SU-DHL-6 (cell line): ENCODE data around the gene RSU1.

ENCODE experiments used
- EZH2phosphoT487 ChIP-seq: fragments of 200-600 bp; sonication (generic), shearing (Covaris generic); conservative IDR thresholded peaks from 2 replicates; pipeline ENCODE4 v1.6.1; 2018; ENCODE audit warnings: mild to moderate bottlenecking, antibody characterized with exemption, low read length, moderate library complexity, mixed read lengths
- TF ChIP-seq, protein P1 (sequence below): fragments of 200-600 bp; sonication (generic); IDR thresholded peaks from one replicate; pipeline ENCODE4 v1.5.1; 2017; ENCODE audit warnings: antibody characterized with exemption, mild to moderate bottlenecking, low read length, moderate library complexity; ENCODE audit not compliant: insufficient read depth, poor library complexity, severe bottlenecking

DNA sequence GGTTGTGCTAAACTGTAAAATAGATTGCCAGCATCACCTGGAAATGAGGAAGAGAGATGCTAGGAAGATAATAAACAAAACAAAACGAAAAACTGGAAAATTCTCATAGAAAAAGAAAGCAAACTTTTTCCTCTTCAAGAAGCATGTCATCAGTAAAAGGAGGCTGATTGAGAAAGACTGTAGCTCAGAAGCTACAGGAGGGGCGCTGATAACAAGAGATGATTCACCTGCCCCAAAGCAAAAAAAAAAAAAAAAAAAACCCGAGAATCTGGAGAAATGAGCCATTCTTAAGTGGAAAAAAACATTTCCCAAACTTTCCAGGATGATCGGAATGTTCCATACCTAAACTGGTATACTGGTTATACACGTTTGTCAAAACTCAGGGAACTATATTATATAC lies 165.1 kb downstream of the RSU1 start:
- TF ChIP-seq, protein P1, sequence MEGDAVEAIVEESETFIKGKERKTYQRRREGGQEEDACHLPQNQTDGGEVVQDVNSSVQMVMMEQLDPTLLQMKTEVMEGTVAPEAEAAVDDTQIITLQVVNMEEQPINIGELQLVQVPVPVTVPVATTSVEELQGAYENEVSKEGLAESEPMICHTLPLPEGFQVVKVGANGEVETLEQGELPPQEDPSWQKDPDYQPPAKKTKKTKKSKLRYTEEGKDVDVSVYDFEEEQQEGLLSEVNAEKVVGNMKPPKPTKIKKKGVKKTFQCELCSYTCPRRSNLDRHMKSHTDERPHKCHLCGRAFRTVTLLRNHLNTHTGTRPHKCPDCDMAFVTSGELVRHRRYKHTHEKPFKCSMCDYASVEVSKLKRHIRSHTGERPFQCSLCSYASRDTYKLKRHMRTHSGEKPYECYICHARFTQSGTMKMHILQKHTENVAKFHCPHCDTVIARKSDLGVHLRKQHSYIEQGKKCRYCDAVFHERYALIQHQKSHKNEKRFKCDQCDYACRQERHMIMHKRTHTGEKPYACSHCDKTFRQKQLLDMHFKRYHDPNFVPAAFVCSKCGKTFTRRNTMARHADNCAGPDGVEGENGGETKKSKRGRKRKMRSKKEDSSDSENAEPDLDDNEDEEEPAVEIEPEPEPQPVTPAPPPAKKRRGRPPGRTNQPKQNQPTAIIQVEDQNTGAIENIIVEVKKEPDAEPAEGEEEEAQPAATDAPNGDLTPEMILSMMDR, result no peak
- no peak for TF ChIP-seq EZH2phosphoT487
